Measurements from ENCODE around the gene SURF4.
"Not testable (repeated sequence)": the region's sequence is repeated elsewhere in the genome, so short reads cannot be mapped to it uniquely, and the experiment has no call there.

Gene SURF4

DNA sequence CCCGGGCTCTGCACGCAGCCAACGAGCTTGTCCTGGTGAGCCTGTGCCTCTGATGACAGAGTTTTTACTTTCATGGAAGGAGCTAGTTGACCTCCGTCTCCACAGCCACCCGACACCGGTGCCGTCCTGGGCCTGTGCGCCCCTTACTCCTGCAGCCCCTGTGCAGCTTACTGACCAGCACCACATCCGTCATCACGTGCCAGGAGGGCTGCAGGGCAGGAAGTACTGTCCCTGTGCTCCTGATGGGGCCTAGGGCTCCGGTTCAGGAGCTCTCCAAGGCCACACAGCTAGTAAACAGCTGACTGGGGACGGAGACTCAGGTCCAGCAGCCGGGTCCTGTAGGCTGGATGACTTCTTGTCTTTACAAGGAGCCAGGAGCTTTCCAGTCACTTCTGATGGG, 10.5 kb upstream of the SURF4 start:
- no peak overlapping the region for H3K9ac ChIP-seq (ENCODE audit: low read depth in 1 of 2, low read length in 2 of 2)
- H3K9me3 ChIP-seq (ENCODE audit: control insufficient read depth in 2 of 2, low read length in 2 of 2), result no peaks in the 10 kb centered on the region
- no peak overlapping the region for H3K4me3 ChIP-seq (ENCODE audit: low read length in 2 of 2)
- no peaks in the 10 kb centered on the region for H3K36me3 ChIP-seq (ENCODE audit: control insufficient read depth in 2 of 2, insufficient read depth in 2 of 2, low read length in 2 of 2)
- H3K4me1 ChIP-seq (ENCODE audit: control insufficient read depth in 2 of 2, insufficient read depth in 2 of 2, low read length in 2 of 2), result no peaks in the 10 kb centered on the region
- no peak overlapping the region for H3K27ac ChIP-seq (ENCODE audit: low read depth in 2 of 2, low read length in 2 of 2)
- no peaks in the 10 kb centered on the region for H3K27me3 ChIP-seq (ENCODE audit: control insufficient read depth in 2 of 2, insufficient read depth in 2 of 2, low read length in 2 of 2)

DNA sequence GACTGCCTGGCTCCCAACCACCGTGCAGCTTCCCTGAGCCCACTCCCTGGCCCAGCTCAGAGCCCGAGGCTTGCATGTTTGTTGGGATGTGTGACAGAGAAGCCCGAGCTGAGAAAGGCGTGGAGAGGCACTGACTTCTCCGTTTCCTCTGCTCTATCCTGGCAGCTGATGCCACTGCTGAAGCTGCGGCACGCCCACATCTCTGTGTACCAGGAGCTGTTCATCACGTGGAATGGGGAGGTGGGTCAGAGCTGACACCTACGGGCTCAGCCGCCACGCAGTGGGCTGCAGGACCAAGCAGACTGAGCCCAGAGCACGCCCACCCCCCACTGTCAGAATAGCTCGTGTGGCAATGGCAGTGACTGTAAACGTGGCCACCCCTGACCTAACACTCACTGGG, 9.6 kb upstream of the SURF4 start:
- H3K4me3 ChIP-seq (ENCODE audit: low read length in 2 of 2), result no peak overlapping the region
- no peaks in the 10 kb centered on the region for H3K36me3 ChIP-seq (ENCODE audit: control insufficient read depth in 2 of 2, insufficient read depth in 2 of 2, low read length in 2 of 2)
- no peaks in the 10 kb centered on the region for H3K9me3 ChIP-seq (ENCODE audit: control insufficient read depth in 2 of 2, low read length in 2 of 2)
- H3K4me1 ChIP-seq (ENCODE audit: control insufficient read depth in 2 of 2, insufficient read depth in 2 of 2, low read length in 2 of 2), result no peaks in the 10 kb centered on the region
- H3K27ac ChIP-seq (ENCODE audit: low read depth in 2 of 2, low read length in 2 of 2), result no peak overlapping the region
- no peak overlapping the region for H3K9ac ChIP-seq (ENCODE audit: low read depth in 1 of 2, low read length in 2 of 2)
- H3K27me3 ChIP-seq (ENCODE audit: control insufficient read depth in 2 of 2, insufficient read depth in 2 of 2, low read length in 2 of 2), result no peaks in the 10 kb centered on the region

DNA sequence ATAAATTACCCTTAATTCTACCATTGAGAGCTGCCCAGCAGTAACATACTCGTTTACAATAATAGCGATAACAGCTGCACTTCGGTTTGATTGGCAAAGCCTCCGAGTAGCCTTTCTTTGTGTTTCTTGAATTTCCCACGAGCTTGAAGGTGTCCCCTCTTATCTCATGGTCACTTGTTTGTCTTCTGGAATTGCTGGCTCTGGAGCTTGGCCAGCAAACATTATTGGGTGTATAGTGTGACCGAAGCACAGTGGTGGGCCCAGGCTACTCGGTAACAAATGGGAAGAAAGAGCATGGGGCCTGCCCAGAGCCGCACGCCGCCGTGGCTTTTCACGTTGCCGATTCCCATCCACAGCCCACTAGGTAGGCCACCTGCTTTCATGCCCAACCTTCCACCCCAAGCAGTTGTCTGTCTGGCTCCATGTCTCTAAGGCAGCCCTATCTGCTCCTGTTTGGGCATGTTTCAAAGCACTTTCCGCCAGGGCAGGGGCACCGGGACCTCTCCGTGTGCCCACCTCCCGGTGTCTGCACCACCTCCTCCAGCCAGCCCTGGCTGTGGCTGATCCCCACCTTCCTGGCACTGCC, 9.0 kb upstream of the SURF4 start:
- Histone ChIP-seq H3K27ac (ENCODE audit: low read depth in 2 of 2, low read length in 2 of 2) (no peak overlapping the region), H3K4me3 (ENCODE audit: low read length in 2 of 2) (no peak overlapping the region), H3K27me3 (ENCODE audit: control insufficient read depth in 2 of 2, insufficient read depth in 2 of 2, low read length in 2 of 2) (no peaks in the 10 kb centered on the region), H3K36me3 (ENCODE audit: control insufficient read depth in 2 of 2, insufficient read depth in 2 of 2, low read length in 2 of 2) (no peaks in the 10 kb centered on the region), H3K4me1 (ENCODE audit: control insufficient read depth in 2 of 2, insufficient read depth in 2 of 2, low read length in 2 of 2) (no peaks in the 10 kb centered on the region), H3K9ac (ENCODE audit: low read depth in 1 of 2, low read length in 2 of 2) (no peak overlapping the region), H3K9me3 (ENCODE audit: control insufficient read depth in 2 of 2, low read length in 2 of 2) (no peaks in the 10 kb centered on the region)

DNA sequence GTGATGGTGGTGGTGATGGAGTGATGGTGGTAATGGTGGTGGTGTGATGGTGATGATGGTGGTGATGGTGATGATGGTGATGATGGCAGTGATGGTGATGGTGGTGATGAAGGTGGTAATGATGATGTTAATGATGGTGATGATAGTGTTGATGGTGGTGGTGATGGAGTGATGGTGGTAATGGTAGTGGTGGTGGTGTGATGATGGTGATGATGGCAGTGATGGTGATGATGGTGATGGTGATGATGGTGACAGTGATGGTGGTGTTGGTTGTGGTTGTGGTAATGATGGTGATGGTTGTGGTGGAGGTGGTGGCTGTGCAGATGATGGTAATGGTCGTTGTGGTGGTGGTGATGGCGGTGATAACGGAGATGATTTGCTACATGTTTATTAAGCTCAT, 7.6 kb upstream of the SURF4 start:
- H3K4me3 ChIP-seq (ENCODE audit: low read length in 2 of 2), result no peak overlapping the region

DNA sequence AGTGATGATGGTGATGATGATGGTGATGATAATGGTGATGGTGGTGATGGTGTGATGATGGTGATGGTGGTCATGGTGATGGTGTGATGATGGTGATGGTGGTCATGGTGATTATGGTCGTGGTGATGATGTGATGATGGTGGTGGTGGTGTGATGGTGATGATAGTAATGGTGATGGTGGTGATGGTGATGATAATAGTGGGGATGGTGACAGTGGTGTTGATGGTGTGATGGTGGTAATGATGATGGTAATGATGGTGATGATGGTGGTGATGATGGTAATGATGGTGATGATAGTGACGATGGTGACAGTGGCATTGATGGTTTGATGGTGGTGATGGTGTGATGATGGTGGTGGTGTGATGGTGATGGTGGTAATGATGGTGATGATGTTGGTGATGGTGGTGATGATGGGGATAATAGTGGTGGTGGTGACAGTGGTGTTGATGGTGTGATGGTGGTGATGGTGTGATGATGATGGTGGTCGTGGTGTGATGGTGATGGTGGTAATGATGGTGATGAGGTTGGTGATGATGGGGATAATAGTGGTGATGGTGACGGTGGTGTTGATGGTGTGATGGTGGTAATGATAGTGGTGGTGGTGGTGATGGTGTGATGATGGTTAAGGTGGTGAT, 6.8 kb upstream of the SURF4 start:
- no peaks in the 10 kb centered on the region for H3K9me3 ChIP-seq (ENCODE audit: control insufficient read depth in 2 of 2, low read length in 2 of 2)
- H3K4me3 ChIP-seq (ENCODE audit: low read length in 2 of 2), result no peak overlapping the region
- H3K4me1 ChIP-seq (ENCODE audit: control insufficient read depth in 2 of 2, insufficient read depth in 2 of 2, low read length in 2 of 2), result no peaks in the 10 kb centered on the region
- no peaks in the 10 kb centered on the region for H3K36me3 ChIP-seq (ENCODE audit: control insufficient read depth in 2 of 2, insufficient read depth in 2 of 2, low read length in 2 of 2)
- H3K27ac ChIP-seq (ENCODE audit: low read depth in 2 of 2, low read length in 2 of 2), result no peak overlapping the region
- H3K27me3 ChIP-seq (ENCODE audit: control insufficient read depth in 2 of 2, insufficient read depth in 2 of 2, low read length in 2 of 2), result no peaks in the 10 kb centered on the region
- H3K9ac ChIP-seq (ENCODE audit: low read depth in 1 of 2, low read length in 2 of 2), result no peak overlapping the region

More for the DNA sequence above, 7.6 kb upstream of the SURF4 start:
- Histone ChIP-seq H3K9me3 (ENCODE audit: control insufficient read depth in 2 of 2, low read length in 2 of 2) (no peaks in the 10 kb centered on the region), H3K27ac (ENCODE audit: low read depth in 2 of 2, low read length in 2 of 2) (no peak overlapping the region), H3K4me1 (ENCODE audit: control insufficient read depth in 2 of 2, insufficient read depth in 2 of 2, low read length in 2 of 2) (no peaks in the 10 kb centered on the region), H3K27me3 (ENCODE audit: control insufficient read depth in 2 of 2, insufficient read depth in 2 of 2, low read length in 2 of 2) (no peaks in the 10 kb centered on the region), H3K36me3 (ENCODE audit: control insufficient read depth in 2 of 2, insufficient read depth in 2 of 2, low read length in 2 of 2) (no peaks in the 10 kb centered on the region), H3K9ac (ENCODE audit: low read depth in 1 of 2, low read length in 2 of 2) (no peak overlapping the region)

DNA sequence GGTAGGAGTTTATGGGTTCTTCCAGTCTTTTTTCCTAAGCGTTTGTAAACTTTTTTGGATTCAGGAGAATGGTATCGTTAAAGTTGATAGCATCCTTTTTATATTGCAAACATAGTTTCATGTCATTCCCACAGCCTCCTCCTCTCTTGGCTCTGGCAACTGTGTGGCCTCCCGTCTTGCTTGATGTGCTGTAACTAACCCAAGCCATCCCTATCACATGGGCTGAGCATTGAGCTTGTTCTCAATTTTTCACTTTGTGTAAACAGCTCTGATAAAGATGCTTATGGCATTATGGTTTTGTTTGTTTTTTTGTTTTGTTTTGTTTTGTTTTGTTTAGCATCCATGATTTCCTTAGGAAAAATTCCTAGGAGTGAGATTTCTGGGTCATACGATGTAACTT, 4.9 kb upstream of the SURF4 start:
- no peak overlapping the region for H3K9ac ChIP-seq (ENCODE audit: low read depth in 1 of 2, low read length in 2 of 2)
- H3K4me3 ChIP-seq (ENCODE audit: low read length in 2 of 2), result no peak overlapping the region
- H3K4me1 ChIP-seq (ENCODE audit: control insufficient read depth in 2 of 2, insufficient read depth in 2 of 2, low read length in 2 of 2), result peaks cover 0 to 5% of the 10 kb centered on the region in 2 donors
- H3K9me3 ChIP-seq (ENCODE audit: control insufficient read depth in 2 of 2, low read length in 2 of 2), result no peaks in the 10 kb centered on the region
- H3K27ac ChIP-seq (ENCODE audit: low read depth in 2 of 2, low read length in 2 of 2), result no peak overlapping the region
- H3K36me3 ChIP-seq (ENCODE audit: control insufficient read depth in 2 of 2, insufficient read depth in 2 of 2, low read length in 2 of 2), result no peaks in the 10 kb centered on the region
- H3K27me3 ChIP-seq (ENCODE audit: control insufficient read depth in 2 of 2, insufficient read depth in 2 of 2, low read length in 2 of 2), result no peaks in the 10 kb centered on the region

DNA sequence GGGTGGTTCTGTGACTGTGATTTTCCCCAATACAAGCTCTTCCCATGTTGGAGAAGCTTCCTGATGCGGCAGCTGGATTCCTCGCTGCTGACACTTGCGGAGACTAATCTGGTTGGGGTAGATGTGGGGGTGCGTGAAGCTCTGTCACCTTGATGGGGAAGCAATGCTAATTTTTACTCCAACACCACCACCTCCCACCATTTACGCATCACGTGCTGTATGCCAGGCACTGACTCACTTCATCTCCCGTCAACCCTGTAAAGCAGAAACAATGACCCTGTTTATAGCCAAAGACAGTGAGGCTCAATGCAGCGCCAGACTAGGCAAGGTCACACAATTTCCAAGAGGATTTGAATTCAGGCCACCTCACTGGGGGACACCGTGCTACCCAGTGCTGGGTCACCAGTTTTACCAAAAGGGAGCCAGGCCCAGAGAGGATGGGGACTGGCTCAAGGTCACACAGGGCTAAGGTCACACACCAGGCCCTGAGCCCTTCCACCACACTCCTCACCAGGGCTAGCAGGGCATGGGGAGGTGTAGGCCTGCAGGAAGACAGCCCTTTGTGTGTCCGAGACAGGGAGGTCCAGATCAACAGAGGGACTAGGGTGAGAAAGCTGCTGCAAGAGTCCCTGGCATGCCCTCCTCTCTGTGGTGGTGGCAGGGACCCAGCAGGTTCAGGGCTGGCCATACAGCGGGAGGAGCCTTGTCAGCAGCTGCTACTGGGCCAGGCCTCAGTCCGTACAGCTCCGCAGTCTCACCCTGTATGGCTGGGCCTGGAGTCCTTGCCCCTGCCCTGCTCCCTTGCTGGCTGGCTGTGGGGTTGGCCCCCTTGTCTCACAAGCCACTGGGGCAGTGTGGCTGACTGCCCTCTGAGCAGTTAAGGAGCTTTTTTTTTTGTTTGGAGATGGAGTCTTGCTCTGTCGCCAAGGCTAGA, 3.6 kb upstream of the SURF4 start:
- H3K36me3 ChIP-seq (ENCODE audit: control insufficient read depth in 2 of 2, insufficient read depth in 2 of 2, low read length in 2 of 2), result no peaks in the 10 kb centered on the region
- no peaks in the 10 kb centered on the region for H3K9me3 ChIP-seq (ENCODE audit: control insufficient read depth in 2 of 2, low read length in 2 of 2)
- no peak overlapping the region for H3K27ac ChIP-seq (ENCODE audit: low read depth in 2 of 2, low read length in 2 of 2)
- H3K9ac ChIP-seq (ENCODE audit: low read depth in 1 of 2, low read length in 2 of 2), result no peak overlapping the region
- no peak overlapping the region for H3K4me3 ChIP-seq (ENCODE audit: low read length in 2 of 2)
- no peaks in the 10 kb centered on the region for H3K27me3 ChIP-seq (ENCODE audit: control insufficient read depth in 2 of 2, insufficient read depth in 2 of 2, low read length in 2 of 2)
- H3K4me1 ChIP-seq (ENCODE audit: control insufficient read depth in 2 of 2, insufficient read depth in 2 of 2, low read length in 2 of 2), result peaks cover 5 to 6% of the 10 kb centered on the region in 2 donors

DNA sequence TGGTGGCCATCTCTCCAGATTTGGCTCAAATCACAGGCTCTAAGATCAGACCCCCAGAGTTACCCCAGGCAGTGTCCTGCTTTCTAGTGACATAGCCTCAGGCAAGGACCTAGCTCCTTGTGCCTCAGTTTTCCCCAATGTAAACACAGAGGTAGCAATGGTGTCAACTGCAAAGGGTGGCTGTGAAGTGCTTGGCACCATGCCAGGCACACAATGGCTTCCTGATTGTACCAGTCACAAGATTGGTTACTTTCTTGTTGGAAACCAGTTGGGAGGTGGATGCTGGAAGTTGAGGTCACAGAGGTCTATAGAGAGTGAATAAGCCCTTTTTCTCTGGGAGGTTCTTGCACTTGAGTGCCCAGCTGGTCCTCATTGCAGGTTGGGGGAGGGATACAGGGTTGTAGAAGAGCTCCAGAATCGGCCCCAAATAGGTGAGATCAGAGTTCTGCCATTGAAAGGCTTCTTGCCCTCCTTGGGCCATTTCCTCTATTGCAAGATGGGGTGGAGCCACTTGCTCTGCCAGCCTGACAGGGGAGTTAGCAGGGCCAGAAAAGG, 2.6 kb upstream of the SURF4 start:
- H3K4me1 ChIP-seq (ENCODE audit: control insufficient read depth in 2 of 2, insufficient read depth in 2 of 2, low read length in 2 of 2), result peaks cover 5 to 6% of the 10 kb centered on the region in 2 donors

DNA sequence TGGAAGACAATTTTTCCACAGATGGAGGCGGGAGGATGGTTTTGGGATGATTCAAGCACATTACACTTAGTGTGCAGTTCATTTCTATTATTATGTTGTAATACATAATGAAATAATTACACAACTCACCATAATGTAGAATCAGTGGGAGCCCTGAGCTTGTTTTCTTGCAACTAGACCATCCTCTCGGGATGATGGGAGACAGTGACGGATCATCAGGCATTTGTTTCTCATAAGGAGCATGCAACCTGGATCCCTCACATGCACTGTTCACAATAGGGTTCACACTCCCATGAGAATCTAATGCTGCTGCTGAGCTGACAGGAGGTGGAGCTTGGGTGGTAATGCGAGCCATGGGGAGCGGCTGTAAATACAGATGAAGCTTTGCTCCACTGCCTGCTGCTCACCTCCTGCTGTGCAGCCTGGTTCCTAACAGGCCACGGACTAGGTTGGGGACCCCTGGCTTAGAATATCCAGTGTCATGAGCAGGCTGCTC, 1.9 kb upstream of the SURF4 start:
- Histone ChIP-seq H3K4me1 (ENCODE audit: control insufficient read depth in 2 of 2, insufficient read depth in 2 of 2, low read length in 2 of 2) (peaks cover 7 to 8% of the 10 kb centered on the region in 2 donors), H3K9ac (ENCODE audit: low read depth in 1 of 2, low read length in 2 of 2) (no peak overlapping the region), H3K9me3 (ENCODE audit: control insufficient read depth in 2 of 2, low read length in 2 of 2) (no peaks in the 10 kb centered on the region), H3K36me3 (ENCODE audit: control insufficient read depth in 2 of 2, insufficient read depth in 2 of 2, low read length in 2 of 2) (peaks cover 1 to 4% of the 10 kb centered on the region in 2 donors), H3K27me3 (ENCODE audit: control insufficient read depth in 2 of 2, insufficient read depth in 2 of 2, low read length in 2 of 2) (no peaks in the 10 kb centered on the region), H3K4me3 (ENCODE audit: low read length in 2 of 2) (no peak overlapping the region), H3K27ac (ENCODE audit: low read depth in 2 of 2, low read length in 2 of 2) (no peak overlapping the region)

More for the DNA sequence above, 2.6 kb upstream of the SURF4 start:
- no peaks in the 10 kb centered on the region for H3K36me3 ChIP-seq (ENCODE audit: control insufficient read depth in 2 of 2, insufficient read depth in 2 of 2, low read length in 2 of 2)
- H3K9me3 ChIP-seq (ENCODE audit: control insufficient read depth in 2 of 2, low read length in 2 of 2), result no peaks in the 10 kb centered on the region
- no peak overlapping the region for H3K9ac ChIP-seq (ENCODE audit: low read depth in 1 of 2, low read length in 2 of 2)
- H3K27me3 ChIP-seq (ENCODE audit: control insufficient read depth in 2 of 2, insufficient read depth in 2 of 2, low read length in 2 of 2), result no peaks in the 10 kb centered on the region
- H3K27ac ChIP-seq (ENCODE audit: low read depth in 2 of 2, low read length in 2 of 2), result no peak overlapping the region
- no peak overlapping the region for H3K4me3 ChIP-seq (ENCODE audit: low read length in 2 of 2)

DNA sequence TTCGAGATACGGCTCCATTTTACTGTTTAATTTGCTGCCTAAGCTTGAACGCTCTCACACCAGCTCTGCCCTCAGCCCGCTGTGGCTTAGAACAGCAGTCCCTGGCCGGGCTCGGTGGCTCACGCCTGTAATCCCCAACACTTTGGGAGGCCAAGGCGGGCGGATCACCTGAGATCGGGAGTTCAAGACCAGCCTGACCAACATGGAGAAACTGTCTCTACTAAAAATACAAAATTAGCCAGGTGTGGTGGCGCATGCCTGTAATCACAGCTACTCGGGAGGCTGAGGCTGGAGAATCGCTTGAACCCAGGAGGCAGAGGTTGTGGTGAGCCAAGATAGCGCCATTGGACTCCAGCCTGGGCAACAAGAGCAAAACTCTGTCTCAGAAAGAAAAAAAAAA, 1.4 kb upstream of the SURF4 start:
- not testable (repeated sequence) for H3K27ac ChIP-seq (ENCODE audit: low read depth in 2 of 2, low read length in 2 of 2); H3K4me3 ChIP-seq (ENCODE audit: low read length in 2 of 2); H3K9me3 ChIP-seq (ENCODE audit: control insufficient read depth in 2 of 2, low read length in 2 of 2); H3K36me3 ChIP-seq (ENCODE audit: control insufficient read depth in 2 of 2, insufficient read depth in 2 of 2, low read length in 2 of 2); H3K9ac ChIP-seq (ENCODE audit: low read depth in 1 of 2, low read length in 2 of 2); H3K27me3 ChIP-seq (ENCODE audit: control insufficient read depth in 2 of 2, insufficient read depth in 2 of 2, low read length in 2 of 2)
- peaks cover 9 to 13% of the 10 kb centered on the region in 2 donors for H3K4me1 ChIP-seq (ENCODE audit: control insufficient read depth in 2 of 2, insufficient read depth in 2 of 2, low read length in 2 of 2)
